Astrocyte (in vitro differentiated cells and primary cell): ENCODE measurements around the gene TSPAN32.

Experiments used
- EZH2 ChIP-seq: IDR thresholded peaks from 2 replicates; pipeline ENCODE4 v1.6.1; 2012; ENCODE audit warnings: mild to moderate bottlenecking, low read length, inconsistent platforms; ENCODE audit not compliant: insufficient read depth
- TF ChIP-seq, protein P1 (sequence below): IDR thresholded peaks from 2 replicates; pipeline ENCODE4 v1.5.1; 2011; ENCODE audit warnings: low read depth, mild to moderate bottlenecking, inconsistent platforms, low read length, moderate library complexity; ENCODE audit not compliant: insufficient read depth

DNA sequence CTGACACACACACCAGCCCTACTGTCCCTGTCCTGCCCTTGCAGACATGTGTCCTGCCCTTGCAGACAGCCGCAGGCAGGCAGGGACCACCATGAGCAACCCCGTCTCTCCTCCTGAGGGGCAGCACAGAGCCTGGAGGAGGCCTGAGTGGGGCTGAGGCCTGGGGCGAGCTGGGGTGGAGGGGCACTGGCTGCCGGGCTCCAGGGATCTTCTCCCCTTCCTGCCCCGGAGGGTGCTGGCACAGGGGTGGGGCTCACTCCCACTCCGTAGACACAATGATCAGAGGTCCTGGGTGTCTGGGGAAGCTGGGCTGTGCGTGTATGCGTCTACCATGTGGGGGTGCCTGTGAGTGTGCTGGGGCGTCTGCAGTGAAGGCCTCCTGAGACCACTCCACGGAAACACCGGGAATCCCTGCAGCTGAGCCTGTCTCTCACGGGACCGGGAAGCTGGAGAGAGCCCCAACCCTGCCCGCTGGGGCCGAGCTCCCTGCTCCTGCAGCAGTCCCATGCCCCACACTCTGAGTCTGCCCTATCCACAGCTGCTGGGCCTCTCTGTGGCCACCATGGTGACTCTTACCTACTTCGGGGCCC lies 588 bp downstream of the TSPAN32 start:
- TF ChIP-seq, protein P1, sequence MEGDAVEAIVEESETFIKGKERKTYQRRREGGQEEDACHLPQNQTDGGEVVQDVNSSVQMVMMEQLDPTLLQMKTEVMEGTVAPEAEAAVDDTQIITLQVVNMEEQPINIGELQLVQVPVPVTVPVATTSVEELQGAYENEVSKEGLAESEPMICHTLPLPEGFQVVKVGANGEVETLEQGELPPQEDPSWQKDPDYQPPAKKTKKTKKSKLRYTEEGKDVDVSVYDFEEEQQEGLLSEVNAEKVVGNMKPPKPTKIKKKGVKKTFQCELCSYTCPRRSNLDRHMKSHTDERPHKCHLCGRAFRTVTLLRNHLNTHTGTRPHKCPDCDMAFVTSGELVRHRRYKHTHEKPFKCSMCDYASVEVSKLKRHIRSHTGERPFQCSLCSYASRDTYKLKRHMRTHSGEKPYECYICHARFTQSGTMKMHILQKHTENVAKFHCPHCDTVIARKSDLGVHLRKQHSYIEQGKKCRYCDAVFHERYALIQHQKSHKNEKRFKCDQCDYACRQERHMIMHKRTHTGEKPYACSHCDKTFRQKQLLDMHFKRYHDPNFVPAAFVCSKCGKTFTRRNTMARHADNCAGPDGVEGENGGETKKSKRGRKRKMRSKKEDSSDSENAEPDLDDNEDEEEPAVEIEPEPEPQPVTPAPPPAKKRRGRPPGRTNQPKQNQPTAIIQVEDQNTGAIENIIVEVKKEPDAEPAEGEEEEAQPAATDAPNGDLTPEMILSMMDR = no peak
- no peak for TF ChIP-seq EZH2
